Measurements from ENCODE around the gene LPP.

LPP gene

DNA sequence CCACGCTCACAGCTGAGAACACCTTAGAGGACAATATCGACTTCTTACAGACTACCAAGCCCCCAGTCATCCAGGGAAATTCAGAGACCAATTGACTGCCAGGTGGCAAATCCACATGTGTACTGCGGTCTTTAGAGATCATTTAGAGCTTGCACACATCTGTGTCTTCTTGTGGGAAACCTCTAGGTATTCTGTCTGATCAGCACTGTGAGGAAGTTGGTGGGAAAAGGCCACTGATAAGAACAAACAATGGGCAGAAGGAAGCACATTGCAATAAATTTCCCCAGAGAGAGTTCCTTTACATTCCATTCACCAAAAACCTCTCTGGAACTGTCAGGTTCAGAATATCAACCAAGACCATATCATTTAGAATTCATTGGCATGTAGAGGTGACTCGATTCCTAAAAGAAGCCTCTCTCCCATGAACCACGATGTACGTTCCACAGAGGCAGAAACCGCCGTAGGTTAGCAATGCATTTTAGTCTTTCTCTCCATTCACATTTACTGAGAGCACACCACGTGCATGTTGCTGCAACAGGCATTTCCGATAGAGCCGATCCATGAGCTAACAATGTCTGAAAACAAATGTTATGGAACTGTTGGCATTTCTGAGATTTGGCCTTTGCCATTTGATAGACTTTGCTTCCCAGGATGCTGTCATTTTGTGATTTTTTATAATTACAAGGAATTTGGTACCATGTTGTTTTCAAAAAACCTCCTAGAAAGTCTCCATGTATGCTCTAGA is 730.5 kb downstream of the LPP start:
- H3F3A ChIP-seq (ENCODE audit: control insufficient read depth, insufficient read depth) = no peaks in the 10 kb centered on the region
- peaks cover 3% of the 10 kb centered on the region; the same call in 1 of the 2 replicates for H3K36me3 ChIP-seq (ENCODE audit: control insufficient read depth, low read length)
- H3K27ac ChIP-seq (ENCODE audit: low read depth, low read length) = no peak overlapping the region
- no peak overlapping the region for H3K4me3 ChIP-seq (ENCODE audit: low read length)
- no peaks in the 10 kb centered on the region for H3K27me3 ChIP-seq (ENCODE audit: control insufficient read depth, low read length)
- no peak for TF ChIP-seq EZH2phosphoT487 (IDR thresholded peaks at IDR 0.05; ENCODE audit: borderline replicate concordance, low read length)
- TF ChIP-seq, protein P1, sequence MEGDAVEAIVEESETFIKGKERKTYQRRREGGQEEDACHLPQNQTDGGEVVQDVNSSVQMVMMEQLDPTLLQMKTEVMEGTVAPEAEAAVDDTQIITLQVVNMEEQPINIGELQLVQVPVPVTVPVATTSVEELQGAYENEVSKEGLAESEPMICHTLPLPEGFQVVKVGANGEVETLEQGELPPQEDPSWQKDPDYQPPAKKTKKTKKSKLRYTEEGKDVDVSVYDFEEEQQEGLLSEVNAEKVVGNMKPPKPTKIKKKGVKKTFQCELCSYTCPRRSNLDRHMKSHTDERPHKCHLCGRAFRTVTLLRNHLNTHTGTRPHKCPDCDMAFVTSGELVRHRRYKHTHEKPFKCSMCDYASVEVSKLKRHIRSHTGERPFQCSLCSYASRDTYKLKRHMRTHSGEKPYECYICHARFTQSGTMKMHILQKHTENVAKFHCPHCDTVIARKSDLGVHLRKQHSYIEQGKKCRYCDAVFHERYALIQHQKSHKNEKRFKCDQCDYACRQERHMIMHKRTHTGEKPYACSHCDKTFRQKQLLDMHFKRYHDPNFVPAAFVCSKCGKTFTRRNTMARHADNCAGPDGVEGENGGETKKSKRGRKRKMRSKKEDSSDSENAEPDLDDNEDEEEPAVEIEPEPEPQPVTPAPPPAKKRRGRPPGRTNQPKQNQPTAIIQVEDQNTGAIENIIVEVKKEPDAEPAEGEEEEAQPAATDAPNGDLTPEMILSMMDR (IDR thresholded peaks at IDR 0.05; ENCODE audit: low read depth, low read length, poor library complexity, severe bottlenecking) = no peak
- no peaks in the 10 kb centered on the region for H4K20me1 ChIP-seq (ENCODE audit: control insufficient read depth, insufficient read depth, low read depth, low read length)
- no peaks in the 10 kb centered on the region for H3K9me3 ChIP-seq (ENCODE audit: control insufficient read depth, insufficient read depth, low read length)
- H3K9me2 ChIP-seq (replicated peaks; ENCODE audit: control insufficient read depth, low read length) = no peaks in the 10 kb centered on the region
- H3K79me2 ChIP-seq (ENCODE audit: control insufficient read depth, low read length) = no peaks in the 10 kb centered on the region
- no peak overlapping the region for H3K4me2 ChIP-seq (ENCODE audit: low read length)
- no peaks in the 10 kb centered on the region for H3K4me1 ChIP-seq (ENCODE audit: control insufficient read depth, low read length)

- H3K4me2 ChIP-seq (ENCODE audit: low read length) = no peak overlapping the region
- H3K79me2 ChIP-seq (ENCODE audit: control insufficient read depth, low read length) = no peaks in the 10 kb centered on the region
- no peaks in the 10 kb centered on the region for H3K4me1 ChIP-seq (ENCODE audit: control insufficient read depth, low read length)
- H3K9me3 ChIP-seq (ENCODE audit: control insufficient read depth, insufficient read depth, low read length) = no peaks in the 10 kb centered on the region
- no peaks in the 10 kb centered on the region for H3K36me3 ChIP-seq (ENCODE audit: control insufficient read depth, low read length)
- H3K4me3 ChIP-seq (ENCODE audit: low read length) = no peak overlapping the region
- H3K9me2 ChIP-seq (replicated peaks; ENCODE audit: control insufficient read depth, low read length) = no peaks in the 10 kb centered on the region
- no peak overlapping the region for H3K27ac ChIP-seq (ENCODE audit: low read depth, low read length)
- no peaks in the 10 kb centered on the region for H3F3A ChIP-seq (ENCODE audit: control insufficient read depth, insufficient read depth)
- no peaks in the 10 kb centered on the region for H3K27me3 ChIP-seq (ENCODE audit: control insufficient read depth, low read length)
- no peaks in the 10 kb centered on the region for H4K20me1 ChIP-seq (ENCODE audit: control insufficient read depth, insufficient read depth, low read depth, low read length)
- TF ChIP-seq, protein P1 (IDR thresholded peaks at IDR 0.05; ENCODE audit: low read depth, low read length, poor library complexity, severe bottlenecking) = no peak
- TF ChIP-seq EZH2phosphoT487 (IDR thresholded peaks at IDR 0.05; ENCODE audit: borderline replicate concordance, low read length) = no peak
Measured at GRCh38 chr3:188888321-188889053, 734.5 kb downstream of the LPP start.

DNA sequence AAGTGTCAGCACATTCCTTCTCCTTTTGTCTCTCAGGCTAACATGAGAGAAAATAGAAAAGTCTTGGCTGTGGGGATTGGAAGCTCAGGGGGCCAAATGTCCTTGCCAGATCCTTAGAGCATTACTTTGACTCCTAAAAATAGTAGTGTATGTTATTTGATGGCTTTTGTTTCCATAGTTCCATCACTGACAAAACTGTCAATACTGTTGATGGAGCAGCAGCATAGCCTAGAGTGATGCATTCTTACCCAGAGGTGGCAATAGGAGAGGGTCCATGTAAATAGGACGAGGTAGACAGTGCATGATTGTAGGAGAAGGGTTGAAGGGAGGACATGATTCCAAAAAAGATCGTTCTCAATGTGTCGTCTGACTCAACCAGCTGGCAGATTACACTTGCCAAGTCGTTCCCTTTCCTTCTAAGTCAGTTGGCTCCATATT is 735.1 kb downstream of the LPP start:
- no peaks in the 10 kb centered on the region for H4K20me1 ChIP-seq (ENCODE audit: control insufficient read depth, insufficient read depth, low read depth, low read length)
- H3K36me3 ChIP-seq (ENCODE audit: control insufficient read depth, low read length) = no peaks in the 10 kb centered on the region
- no peaks in the 10 kb centered on the region for H3K9me2 ChIP-seq (replicated peaks; ENCODE audit: control insufficient read depth, low read length)
- no peaks in the 10 kb centered on the region for H3K9me3 ChIP-seq (ENCODE audit: control insufficient read depth, insufficient read depth, low read length)
- H3K27me3 ChIP-seq (ENCODE audit: control insufficient read depth, low read length) = no peaks in the 10 kb centered on the region
- no peaks in the 10 kb centered on the region for H3K4me1 ChIP-seq (ENCODE audit: control insufficient read depth, low read length)
- no peak overlapping the region for H3K4me2 ChIP-seq (ENCODE audit: low read length)
- no peak for TF ChIP-seq EZH2phosphoT487 (IDR thresholded peaks at IDR 0.05; ENCODE audit: borderline replicate concordance, low read length)
- TF ChIP-seq, protein P1 (IDR thresholded peaks at IDR 0.05; ENCODE audit: low read depth, low read length, poor library complexity, severe bottlenecking) = no peak
- no peaks in the 10 kb centered on the region for H3K79me2 ChIP-seq (ENCODE audit: control insufficient read depth, low read length)
- H3K4me3 ChIP-seq (ENCODE audit: low read length) = no peak overlapping the region
- H3F3A ChIP-seq (ENCODE audit: control insufficient read depth, insufficient read depth) = no peaks in the 10 kb centered on the region
- H3K27ac ChIP-seq (ENCODE audit: low read depth, low read length) = no peak overlapping the region
